Right lobe of liver (tissue), 4 donors: Measurements from ENCODE around the gene XAF1.

Experiments used
- CTCF ChIP-seq, 4 donors: fragments of 200-600 bp in 3 of 4; fragments of 450-650 bp in 1 of 4; IDR thresholded peaks; one replicate each; pipeline versions ENCODE4 v1.5.1 to v1.8.0; 2016 to 2022; ENCODE audit warnings: antibody characterized with exemption in 4 of 4, mild to moderate bottlenecking in 2 of 4
- POLR2A ChIP-seq: fragments of 450-650 bp; IDR thresholded peaks from one replicate; pipeline ENCODE4 v1.6.1; 2017; ENCODE audit warnings: antibody characterized with exemption, mild to moderate bottlenecking
- donor health status: DM: no; HTN: no; CAD: no.
- donor health status: DM: no; HTN: no; CAD: no.
- donor health status: DM: no; HTN: yes; CAD: no.

GRCh38 chr17:6761779-6762178, 5.9 kb downstream of the XAF1 start:
- TF ChIP-seq CTCF (IDR thresholded peaks at IDR 0.05) = no peak
- no peak for TF ChIP-seq POLR2A
